Measurements from ENCODE around the gene EDN1.
A peak's percentile ranks its signal among the peaks of the same experiment; 100 is the strongest.
"Not testable (repeated sequence)": the region's sequence is repeated elsewhere in the genome, so short reads cannot be mapped to it uniquely, and the experiment has no call there.

EDN1 gene

GRCh38 chr6:12309070-12309469, 18.9 kb downstream of the EDN1 start:
- Histone ChIP-seq H3K9ac (no peak overlapping the region), H3K9me3 (replicated peaks in 1 of 11) (peaks cover 0 to 7% (median 0%) of the 10 kb centered on the region in 11 experiments; a peak in 1 of 22 replicates), H3K4me1 (peaks cover 0 to 9% (median 0%) of the 10 kb centered on the region in 10 experiments; a peak in 2 of 20 replicates), H4K20me1 (no peaks in the 10 kb centered on the region), H3K4me2 (no peak overlapping the region), H3K27ac (no peak overlapping the region), H3K4me3 (no peak overlapping the region), H3K36me3 (no peaks in the 10 kb centered on the region), H3K27me3 (no peaks in the 10 kb centered on the region)
- TF ChIP-seq Cebpa-rat (IDR thresholded peaks at IDR 0.05) = no peak

- no peaks in the 10 kb centered on the region for H3K36me3 ChIP-seq
- H3K27ac ChIP-seq = no peak overlapping the region
- no peaks in the 10 kb centered on the region; a peak in 1 of 22 replicates for H4K20me1 ChIP-seq
- peak overlapping the region in 2 of 10 experiments; percentile 12 to 23; a peak in 2 of 20 replicates for H3K4me3 ChIP-seq
- H3K4me2 ChIP-seq = peak overlapping the region in 2 of 11 experiments; percentile 17 to 23; a peak in 1 of 22 replicates
- H3K4me1 ChIP-seq = peaks cover 0 to 16% (median 0%) of the 10 kb centered on the region in 10 experiments; a peak in 3 of 20 replicates
- peaks cover 0 to 7% (median 0%) of the 10 kb centered on the region in 11 experiments; a peak in 1 of 22 replicates for H3K9me3 ChIP-seq (replicated peaks in 1 of 11)
- no peak for TF ChIP-seq Cebpa-rat (IDR thresholded peaks at IDR 0.05)
- H3K9ac ChIP-seq = no peak overlapping the region
- H3K27me3 ChIP-seq = no peaks in the 10 kb centered on the region
Measured at GRCh38 chr6:12311106-12311505, 20.9 kb downstream of the EDN1 start.

GRCh38 chr6:12312736-12313135, 22.6 kb downstream of the EDN1 start:
- no peaks in the 10 kb centered on the region for H3K36me3 ChIP-seq
- H3K4me2 ChIP-seq = no peak overlapping the region
- H3K27ac ChIP-seq = no peak overlapping the region
- TF ChIP-seq Cebpa-rat (IDR thresholded peaks at IDR 0.05) = no peak
- no peaks in the 10 kb centered on the region for H3K27me3 ChIP-seq
- H3K4me3 ChIP-seq = no peak overlapping the region
- peaks cover 0 to 7% (median 0%) of the 10 kb centered on the region in 11 experiments; a peak in 1 of 22 replicates for H3K9me3 ChIP-seq (replicated peaks in 1 of 11)
- H4K20me1 ChIP-seq = no peaks in the 10 kb centered on the region; a peak in 1 of 22 replicates
- peaks cover 0 to 16% (median 0%) of the 10 kb centered on the region in 10 experiments; a peak in 3 of 20 replicates for H3K4me1 ChIP-seq
- H3K9ac ChIP-seq = no peak overlapping the region

GRCh38 chr6:12313306-12313991, 23.3 kb downstream of the EDN1 start:
- H3K4me3 ChIP-seq = no peak overlapping the region
- peaks cover 0 to 16% (median 0%) of the 10 kb centered on the region in 10 experiments; a peak in 3 of 20 replicates for H3K4me1 ChIP-seq
- H4K20me1 ChIP-seq = no peaks in the 10 kb centered on the region; a peak in 1 of 22 replicates
- peak overlapping the region in 1 of 11 experiments; percentile 12; a peak in 1 of 22 replicates for H3K4me2 ChIP-seq
- no peak overlapping the region for H3K9ac ChIP-seq
- peaks cover 4 to 12% (median 5%) of the 10 kb centered on the region in 11 experiments for H3K9me3 ChIP-seq (replicated peaks in 1 of 11)
- H3K27ac ChIP-seq = no peak overlapping the region
- H3K27me3 ChIP-seq = no peaks in the 10 kb centered on the region
- TF ChIP-seq Cebpa-rat (IDR thresholded peaks at IDR 0.05) = no peak
- H3K36me3 ChIP-seq = no peaks in the 10 kb centered on the region

- Histone ChIP-seq H3K4me2 (peak overlapping the region in 1 of 11 experiments; percentile 12; a peak in 2 of 22 replicates), H3K9ac (no peak overlapping the region), H3K27ac (no peak overlapping the region)
Measured at GRCh38 chr6:12313992-12314589, 23.9 kb downstream of the EDN1 start.

GRCh38 chr6:12314751-12315150, 24.6 kb downstream of the EDN1 start:
- Histone ChIP-seq H3K4me3 (no peak overlapping the region), H3K9me3 (replicated peaks in 1 of 11) (peaks cover 11 to 18% (median 15%) of the 10 kb centered on the region in 11 experiments), H3K27ac (no peak overlapping the region), H3K36me3 (no peaks in the 10 kb centered on the region), H3K4me1 (peaks cover 0 to 16% (median 0%) of the 10 kb centered on the region in 10 experiments; a peak in 3 of 20 replicates), H3K9ac (no peak overlapping the region), H3K27me3 (no peaks in the 10 kb centered on the region), H4K20me1 (no peaks in the 10 kb centered on the region; a peak in 1 of 22 replicates), H3K4me2 (peak overlapping the region in 1 of 11 experiments; percentile 12; a peak in 1 of 22 replicates)
- TF ChIP-seq Cebpa-rat (IDR thresholded peaks at IDR 0.05) = no peak

More at GRCh38 chr6:12313992-12314589, 23.9 kb downstream of the EDN1 start:
- Histone ChIP-seq H4K20me1 (no peaks in the 10 kb centered on the region; a peak in 1 of 22 replicates), H3K4me1 (peaks cover 0 to 16% (median 0%) of the 10 kb centered on the region in 10 experiments; a peak in 3 of 20 replicates), H3K27me3 (no peaks in the 10 kb centered on the region), H3K9me3 (replicated peaks in 1 of 11) (peaks cover 11 to 16% (median 11%) of the 10 kb centered on the region in 11 experiments), H3K4me3 (no peak overlapping the region), H3K36me3 (no peaks in the 10 kb centered on the region)
- no peak for TF ChIP-seq Cebpa-rat (IDR thresholded peaks at IDR 0.05)

- H3K36me3 ChIP-seq = no peaks in the 10 kb centered on the region
- H3K27ac ChIP-seq = no peak overlapping the region
- H3K4me2 ChIP-seq = no peak overlapping the region
Measured at GRCh38 chr6:12315292-12316081, 25.3 kb downstream of the EDN1 start.

GRCh38 chr6:12318749-12319148, 28.6 kb downstream of the EDN1 start:
- Histone ChIP-seq H4K20me1 (no peaks in the 10 kb centered on the region; a peak in 1 of 22 replicates), H3K4me3 (no peak overlapping the region), H3K9me3 (replicated peaks in 1 of 11) (peaks cover 11 to 24% (median 15%) of the 10 kb centered on the region in 11 experiments), H3K27me3 (no peaks in the 10 kb centered on the region), H3K9ac (no peak overlapping the region), H3K4me2 (no peak overlapping the region), H3K27ac (no peak overlapping the region), H3K36me3 (no peaks in the 10 kb centered on the region), H3K4me1 (peaks cover 0 to 11% (median 0%) of the 10 kb centered on the region in 10 experiments; a peak in 3 of 20 replicates)
- TF ChIP-seq Cebpa-rat (IDR thresholded peaks at IDR 0.05) = no peak

More at GRCh38 chr6:12315292-12316081, 25.3 kb downstream of the EDN1 start:
- no peak for TF ChIP-seq Cebpa-rat (IDR thresholded peaks at IDR 0.05)
- Histone ChIP-seq H3K27me3 (no peaks in the 10 kb centered on the region), H3K4me1 (peaks cover 0 to 16% (median 0%) of the 10 kb centered on the region in 10 experiments; a peak in 3 of 20 replicates), H4K20me1 (no peaks in the 10 kb centered on the region; a peak in 1 of 22 replicates), H3K9ac (no peak overlapping the region), H3K9me3 (replicated peaks in 1 of 11) (peaks cover 11 to 18% (median 15%) of the 10 kb centered on the region in 11 experiments), H3K4me3 (no peak overlapping the region)

- H3K27me3 ChIP-seq, H4K20me1 ChIP-seq, H3K4me3 ChIP-seq, H3K27ac ChIP-seq, H3K9ac ChIP-seq, H3K4me1 ChIP-seq, H3K4me2 ChIP-seq, H3K36me3 ChIP-seq: not testable (repeated sequence)
- H3K9me3 ChIP-seq (replicated peaks in 1 of 11) = peaks cover 11 to 24% (median 15%) of the 10 kb centered on the region in 11 experiments
Measured at GRCh38 chr6:12320074-12320473, 29.9 kb downstream of the EDN1 start.

Data from BLaER1 treated with 17β-estradiol and CSF1 and Interleukin-3, amounts not matched to agents 10 nM and 100 nM (cell line).